ENCODE measurements around the gene PIEZO1. TPM values are rescaled to one million over a fixed set of nuclear protein-coding genes. Genes with fewer than 3 reads are reported as not detected.

Gene PIEZO1
- total and polyA plus RNA-seq, 9 of the 15 experiments (the other 6 are each of a cell fraction or from before 2014, with no cell fraction given): 3.6 to 432 (median 131) TPM

- Histone ChIP-seq H3K36me3 (ENCODE audit: control insufficient read depth, insufficient read depth, low read length) (peaks cover 99% of the 10 kb centered on the region), H3K27ac (ENCODE audit: extremely low read depth, low read depth, low read length) (0 out of 3 replicates have a peak overlapping the region, but pooled peaks have one; percentile 6), H3K9me3 (replicated peaks; ENCODE audit: control insufficient read depth, insufficient read depth, low read depth, low read length) (no peaks in the 10 kb centered on the region), H3K4me1 (replicated peaks in 1 of 2; ENCODE audit: control insufficient read depth in 2 of 2, insufficient read depth in 2 of 2, low read length in 2 of 2) (peaks cover 0 to 94% of the 10 kb centered on the region in 2 experiments; a peak in 3 of 5 replicates), H3K4me3 (no peak overlapping the region), H2AFZ (ENCODE audit: low read depth, low read length) (no peak overlapping the region), H4K20me1 (replicated peaks; ENCODE audit: control insufficient read depth, insufficient read depth, low read length) (peaks cover 16% of the 10 kb centered on the region), H3K27me3 (ENCODE audit: control insufficient read depth in 2 of 2, insufficient read depth in 2 of 2, low read length in 2 of 2) (no peaks in the 10 kb centered on the region), H3K4me2 (ENCODE audit: insufficient read depth, low read length) (no peak overlapping the region), H3K9me1 (ENCODE audit: control insufficient read depth, insufficient read depth, low read length) (no peaks in the 10 kb centered on the region), H3K9ac (ENCODE audit: insufficient read depth in 1 of 2, low read depth in 2 of 2, low read length in 2 of 2) (peak overlapping the region in 1 of 2 experiments; percentile 74; a peak in 2 of 4 replicates), H3K79me2 (ENCODE audit: control insufficient read depth, insufficient read depth, low read length) (peaks cover 14% of the 10 kb centered on the region)
- in situ Hi-C loops (cut with MboI): no loop called here
- ChIA-PET CTCF (ENCODE audit: low intra/inter-chr PET ratio) (interaction anchor here (0.6 to 3.1 kb wide), 8 partner anchors 35 to 429 kb away, joined by 3 to 51 read pairs (median 4); partner anchors contain the start of gene PIEZO1), POLR2A (interaction anchor here (0.8 to 1.7 kb wide), 7 partner anchors 20 to 71 kb away, joined by 3 to 17 read pairs (median 4); no protein-coding TSS in a partner anchor)
- intact Hi-C loops (cut with micrococcal nuclease): no loop called here
- WGBS (ENCODE audit: insufficient coverage, low coverage, missing lambda C conversion rate): 90% methylated on average over 41 of the region's 41 CpGs
- FAIRE-seq: no peak
- DNase-seq (ENCODE audit: extremely low read depth in 1 of 4, low spot score in 3 of 4): no peak
- TSS peak; percentile 41 for BruUV-seq (replicated peaks)
- ATAC-seq: no peak
- TF ChIP-seq ESRRA (IDR thresholded peaks at IDR 0.05; ENCODE audit: borderline replicate concordance, low read depth): 0 out of 2 replicates have a peak, but pooled peaks have one; percentile 18
- TF ChIP-seq ZBTB26 (CRISPR knock-in tag; IDR thresholded peaks at IDR 0.05): no peak
- peak; percentile 84 for TF ChIP-seq ZBTB33 (CRISPR knock-in tag; IDR thresholded peaks at IDR 0.05)
- no peak for TF ChIP-seq PATZ1 (CRISPR knock-in tag; IDR thresholded peaks at IDR 0.05; ENCODE audit: borderline replicate concordance)
- TF ChIP-seq KDM4B (IDR thresholded peaks at IDR 0.05; ENCODE audit: borderline replicate concordance in 2 of 2, low read depth in 1 of 2): no peak
- no peak for TF ChIP-seq THRB (CRISPR knock-in tag; conservative IDR thresholded peaks at IDR 0.05)
- no peak for TF ChIP-seq HOMEZ (CRISPR knock-in tag; IDR thresholded peaks at IDR 0.05)
- no peak for TF ChIP-seq HMBOX1 (IDR thresholded peaks at IDR 0.05)
- TF ChIP-seq CBFB (CRISPR knock-in tag; IDR thresholded peaks at IDR 0.05): peak; percentile 72; the same call in 1 of the 2 replicates
These were observed 46.6 kb downstream of the PIEZO1 start for GRCh38 chr16:88738151-88739084.
